HEK293T (cell line): Measurements from ENCODE around the gene PSTPIP2.

Experiments used
- ARNT ChIP-seq: fragments of 450-650 bp; IDR thresholded peaks from 2 replicates; pipeline ENCODE4 v1.6.1; 2017; ENCODE audit warnings: mild to moderate bottlenecking
- BHLHE40 ChIP-seq: fragments of 450-650 bp; IDR thresholded peaks from 2 replicates; pipeline ENCODE4 v1.6.1; 2016; ENCODE audit warnings: mild to moderate bottlenecking, moderate library complexity, borderline replicate concordance
- CTBP1 ChIP-seq: fragments of 450-650 bp; IDR thresholded peaks from 2 replicates; pipeline ENCODE4 v1.6.1; 2016; ENCODE audit warnings: borderline replicate concordance
- ELF4 ChIP-seq: fragments of 450-650 bp; IDR thresholded peaks from 2 replicates; pipeline ENCODE4 v1.6.1; 2017; ENCODE audit warnings: antibody characterized with exemption
- FOXM1 ChIP-seq: fragments of 450-650 bp; IDR thresholded peaks from 2 replicates; pipeline ENCODE4 v1.6.1; 2017; ENCODE audit warnings: mild to moderate bottlenecking, borderline replicate concordance
- HDGF ChIP-seq: fragments of 450-650 bp; IDR thresholded peaks from 2 replicates; pipeline ENCODE4 v1.6.1; 2017; ENCODE audit warnings: antibody characterized with exemption, borderline replicate concordance
- L3MBTL2 ChIP-seq: fragments of 450-650 bp; conservative IDR thresholded peaks from 2 replicates; pipeline ENCODE4 v1.6.1; 2016; ENCODE audit warnings: mild to moderate bottlenecking
- LEF1 ChIP-seq: fragments of 450-650 bp; IDR thresholded peaks from 2 replicates; pipeline ENCODE4 v1.6.1; 2017; ENCODE audit warnings: mild to moderate bottlenecking, borderline replicate concordance
- NFRKB ChIP-seq: fragments of 450-650 bp; IDR thresholded peaks from 2 replicates; pipeline ENCODE4 v1.6.1; 2016; ENCODE audit warnings: mild to moderate bottlenecking, moderate library complexity
- PKNOX1 ChIP-seq: fragments of 450-650 bp; IDR thresholded peaks from 2 replicates; pipeline ENCODE4 v1.6.1; 2016
- SP1 ChIP-seq: fragments of 450-650 bp; IDR thresholded peaks from 2 replicates; pipeline ENCODE4 v1.6.1; 2017
- SUZ12 ChIP-seq: fragments of 450-650 bp; IDR thresholded peaks from 2 replicates; pipeline ENCODE4 v1.6.1; 2016; ENCODE audit warnings: mild to moderate bottlenecking
- TARDBP ChIP-seq: fragments of 450-650 bp; IDR thresholded peaks from 2 replicates; pipeline ENCODE4 v1.6.1; 2016
- ZNF384 ChIP-seq: fragments of 450-650 bp; IDR thresholded peaks from 2 replicates; pipeline ENCODE4 v1.6.1; 2016

GRCh38 chr18:45991788-45992187 is 80.3 kb downstream of the PSTPIP2 start:
- no peak for TF ChIP-seq SP1
- TF ChIP-seq FOXM1, result no peak
- TF ChIP-seq BHLHE40, result no peak
- no peak for TF ChIP-seq SUZ12
- TF ChIP-seq ARNT, result no peak
- TF ChIP-seq TARDBP, result no peak
- no peak for TF ChIP-seq NFRKB
- TF ChIP-seq PKNOX1, result no peak
- TF ChIP-seq ZNF384, result no peak
- TF ChIP-seq LEF1, result no peak
- TF ChIP-seq CTBP1, result no peak
- no peak for TF ChIP-seq L3MBTL2
- TF ChIP-seq ELF4, result no peak
- TF ChIP-seq HDGF, result no peak
